ENCODE measurements around the gene TAS1R3.

DNA sequence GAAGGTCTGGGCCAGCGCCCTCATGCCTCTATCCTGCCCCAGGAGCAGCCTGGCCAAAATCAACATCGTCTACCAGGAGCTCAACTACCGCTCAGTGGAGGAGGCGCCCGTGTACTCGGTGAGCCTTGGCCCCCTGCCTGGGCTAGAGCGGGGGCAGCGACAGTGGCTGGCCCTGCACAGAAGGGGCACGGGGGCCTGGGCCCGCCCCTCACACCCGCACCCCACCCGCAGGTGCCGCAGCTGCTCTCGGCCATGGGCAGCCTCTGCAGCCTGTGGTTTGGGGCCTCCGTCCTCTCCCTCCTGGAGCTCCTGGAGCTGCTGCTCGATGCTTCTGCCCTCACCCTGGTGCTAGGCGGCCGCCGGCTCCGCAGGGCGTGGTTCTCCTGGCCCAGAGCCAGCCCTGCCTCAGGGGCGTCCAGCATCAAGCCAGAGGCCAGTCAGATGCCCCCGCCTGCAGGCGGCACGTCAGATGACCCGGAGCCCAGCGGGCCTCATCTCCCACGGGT is 40.0 kb upstream of the TAS1R3 start:
- TF ChIP-seq, protein P1, sequence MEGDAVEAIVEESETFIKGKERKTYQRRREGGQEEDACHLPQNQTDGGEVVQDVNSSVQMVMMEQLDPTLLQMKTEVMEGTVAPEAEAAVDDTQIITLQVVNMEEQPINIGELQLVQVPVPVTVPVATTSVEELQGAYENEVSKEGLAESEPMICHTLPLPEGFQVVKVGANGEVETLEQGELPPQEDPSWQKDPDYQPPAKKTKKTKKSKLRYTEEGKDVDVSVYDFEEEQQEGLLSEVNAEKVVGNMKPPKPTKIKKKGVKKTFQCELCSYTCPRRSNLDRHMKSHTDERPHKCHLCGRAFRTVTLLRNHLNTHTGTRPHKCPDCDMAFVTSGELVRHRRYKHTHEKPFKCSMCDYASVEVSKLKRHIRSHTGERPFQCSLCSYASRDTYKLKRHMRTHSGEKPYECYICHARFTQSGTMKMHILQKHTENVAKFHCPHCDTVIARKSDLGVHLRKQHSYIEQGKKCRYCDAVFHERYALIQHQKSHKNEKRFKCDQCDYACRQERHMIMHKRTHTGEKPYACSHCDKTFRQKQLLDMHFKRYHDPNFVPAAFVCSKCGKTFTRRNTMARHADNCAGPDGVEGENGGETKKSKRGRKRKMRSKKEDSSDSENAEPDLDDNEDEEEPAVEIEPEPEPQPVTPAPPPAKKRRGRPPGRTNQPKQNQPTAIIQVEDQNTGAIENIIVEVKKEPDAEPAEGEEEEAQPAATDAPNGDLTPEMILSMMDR (IDR thresholded peaks at IDR 0.05; ENCODE audit: insufficient read depth, low read depth, low read length), result no peak
- no peak for TF ChIP-seq EZH2 (IDR thresholded peaks at IDR 0.05; ENCODE audit: insufficient read depth, low read length)

Data from astrocyte (in vitro differentiated cells and primary cell).